H9 (cell line): ENCODE data around the gene RAB31. TPM values are rescaled to one million over a fixed set of nuclear protein-coding genes. Genes with fewer than 3 reads are reported as not detected.

Experiments used
- DNase-seq: peaks from one replicate; pipeline ENCODE4 v3.0.0-alpha.2; 2017
- H2AFZ ChIP-seq: one replicate; pipeline ENCODE4 v1.6.1; 2013; ENCODE audit warnings: mild to moderate bottlenecking, low read length, control low read depth, moderate library complexity
- H2AK5ac ChIP-seq: 2 replicates; pipeline ENCODE4 v1.6.1; 2013; ENCODE audit warnings: low read length, control low read depth, mixed read lengths; ENCODE audit not compliant: insufficient read length
- H2BK120ac ChIP-seq: one replicate; pipeline ENCODE4 v1.6.1; 2013; ENCODE audit warnings: low read depth, mild to moderate bottlenecking, low read length, control low read depth, inconsistent platforms; ENCODE audit not compliant: poor library complexity, severe bottlenecking
- H2BK12ac ChIP-seq: 2 replicates; pipeline ENCODE4 v1.6.1; 2013; ENCODE audit warnings: low read length, control low read depth, mixed read lengths, low read depth; ENCODE audit not compliant: insufficient read length
- H2BK15ac ChIP-seq: 2 replicates; pipeline ENCODE4 v1.6.1; 2013; ENCODE audit warnings: low read depth, low read length, control low read depth
- H2BK20ac ChIP-seq: one replicate; pipeline ENCODE4 v1.6.1; 2013; ENCODE audit warnings: low read depth, mild to moderate bottlenecking, low read length, control low read depth, inconsistent platforms; ENCODE audit not compliant: poor library complexity, severe bottlenecking
- H2BK5ac ChIP-seq: 2 replicates; pipeline ENCODE4 v1.6.1; 2013; ENCODE audit warnings: low read length, control low read depth, mixed read lengths; ENCODE audit not compliant: insufficient read length
- H3K14ac ChIP-seq: 2 replicates; pipeline ENCODE4 v1.6.1; 2013; ENCODE audit warnings: low read length, control low read depth; ENCODE audit not compliant: insufficient read depth
- H3K18ac ChIP-seq: 2 replicates; pipeline ENCODE4 v1.6.1; 2013; ENCODE audit warnings: low read depth, mild to moderate bottlenecking, mixed read lengths, low read length, control low read depth; ENCODE audit not compliant: insufficient read length
- H3K23ac ChIP-seq: 2 replicates; pipeline ENCODE4 v1.6.1; 2013; ENCODE audit warnings: low read length, control low read depth, mixed read lengths, low read depth; ENCODE audit not compliant: insufficient read length
- H3K23me2 ChIP-seq: 2 replicates; pipeline ENCODE4 v1.6.1; 2013; ENCODE audit warnings: low read depth, mild to moderate bottlenecking, mixed read lengths, low read length, control low read depth; ENCODE audit not compliant: insufficient read length, poor library complexity, severe bottlenecking
- H3K27ac ChIP-seq: 2 replicates; pipeline ENCODE4 v1.5.1; 2013; ENCODE audit warnings: low read length, control low read depth, mixed read lengths, low read depth; ENCODE audit not compliant: insufficient read length
- H3K27me3 ChIP-seq: 2 replicates; pipeline ENCODE4 v1.6.1; 2013; ENCODE audit warnings: low read length, control low read depth, inconsistent platforms; ENCODE audit not compliant: insufficient read depth
- H3K4ac ChIP-seq: 2 replicates; pipeline ENCODE4 v1.6.1; 2013; ENCODE audit warnings: low read depth, mild to moderate bottlenecking, control low read depth, inconsistent platforms, low read length, moderate library complexity
- H3K4me1 ChIP-seq: 2 replicates; pipeline ENCODE4 v1.6.1; 2013; ENCODE audit warnings: low read length, control low read depth, inconsistent platforms; ENCODE audit not compliant: insufficient read depth
- H3K4me2 ChIP-seq: 2 replicates; pipeline ENCODE4 v1.6.1; 2013; ENCODE audit warnings: low read length, control low read depth, mixed read lengths; ENCODE audit not compliant: insufficient read length, insufficient read depth
- H3K56ac ChIP-seq: 2 replicates; pipeline ENCODE4 v1.6.1; 2013; ENCODE audit warnings: low read depth, mild to moderate bottlenecking, mixed read lengths, low read length, control low read depth; ENCODE audit not compliant: insufficient read length
- H3K79me1 ChIP-seq: 2 replicates; pipeline ENCODE4 v1.6.1; 2013; ENCODE audit warnings: low read depth, mild to moderate bottlenecking, moderate library complexity, low read length, control low read depth, inconsistent platforms; ENCODE audit not compliant: insufficient read depth, poor library complexity, severe bottlenecking
- H3K79me2 ChIP-seq: 2 replicates; pipeline ENCODE4 v1.6.1; 2013; ENCODE audit warnings: low read length, control low read depth, inconsistent platforms; ENCODE audit not compliant: insufficient read depth
- H3K9ac ChIP-seq: 2 replicates; pipeline ENCODE4 v1.6.1; 2013; ENCODE audit warnings: low read length, control low read depth, mixed read lengths; ENCODE audit not compliant: insufficient read length; ENCODE audit errors: extremely low read depth
- H3K9me3 ChIP-seq: one replicate; pipeline ENCODE4 v1.6.1; 2013; ENCODE audit warnings: low read depth, low read length, inconsistent platforms; ENCODE audit not compliant: control insufficient read depth
- H3T11ph ChIP-seq: one replicate; pipeline ENCODE4 v1.6.1; 2013; ENCODE audit warnings: mild to moderate bottlenecking, low read length, control low read depth, inconsistent platforms
- H4K20me1 ChIP-seq: one replicate; pipeline ENCODE4 v1.6.1; 2013; ENCODE audit not compliant: control insufficient read depth, insufficient read length, insufficient read depth
- H4K5ac ChIP-seq: 2 replicates; pipeline ENCODE4 v1.6.1; 2013; ENCODE audit warnings: low read depth, mild to moderate bottlenecking, mixed read lengths, low read length, control low read depth; ENCODE audit not compliant: insufficient read length
- H4K8ac ChIP-seq: replicated peaks from 2 replicates; pipeline ENCODE4 v1.6.1; 2013; ENCODE audit warnings: low read length, control low read depth, mixed read lengths, low read depth; ENCODE audit not compliant: insufficient read length
- H4K91ac ChIP-seq: 2 replicates; pipeline ENCODE4 v1.6.1; 2013; ENCODE audit warnings: low read depth, mild to moderate bottlenecking, moderate library complexity, mixed read lengths, low read length, control low read depth; ENCODE audit not compliant: insufficient read length
- H3K27ac Mint-ChIP-seq, 3 experiments: 2 replicates in 2 of 3; 3 replicates in 1 of 3; pipeline ENCODE4 v1.8.0; 2020 to 2021; ENCODE audit warnings: mixed read lengths in 3 of 3, mild to moderate bottlenecking in 1 of 3, moderate library complexity in 1 of 3
- H3K27me3 Mint-ChIP-seq: 2 replicates; pipeline ENCODE4 v1.8.0; 2021; ENCODE audit warnings: low read depth, mild to moderate bottlenecking, moderate library complexity, mixed read lengths
- H3K36me3 Mint-ChIP-seq, 3 experiments: 2 replicates in 2 of 3; 3 replicates in 1 of 3; pipeline ENCODE4 v1.8.0; 2020 to 2021; ENCODE audit warnings: low read depth in 3 of 3, mixed read lengths in 3 of 3; ENCODE audit not compliant: insufficient read depth in 1 of 3
- H3K4me1 Mint-ChIP-seq, 2 experiments: 2 replicates each; pipeline ENCODE4 v1.8.0; 2020; ENCODE audit warnings: mixed read lengths in 2 of 2
- H3K4me3 Mint-ChIP-seq, 2 experiments: 2 replicates in 1 of 2; 3 replicates in 1 of 2; pipeline ENCODE4 v1.8.0; 2020 to 2021; ENCODE audit warnings: mild to moderate bottlenecking in 2 of 2, mixed read lengths in 2 of 2, moderate library complexity in 1 of 2
- H3K9me3 Mint-ChIP-seq, 2 experiments: 2 replicates in 1 of 2; 3 replicates in 1 of 2; pipeline ENCODE4 v1.8.0; 2020; ENCODE audit warnings: mild to moderate bottlenecking in 2 of 2, mixed read lengths in 2 of 2, moderate library complexity in 1 of 2
- WGBS: extraction: QIAGEN DNeasy Blood & Tissue Kit; methylation state at CpG from one replicate; pipeline ENCODE4 v1.1.7; 2013; ENCODE audit warnings: missing lambda C conversion rate, low lambda C conversion rate, mixed read lengths; ENCODE audit not compliant: insufficient read length; ENCODE audit errors: extremely low coverage; 5-methylcytosine and 5-hydroxymethylcytosine counted together
- total RNA-seq: library from RNA; stranded (reverse); gene quantifications from 2 replicates; pipeline ENCODE4 v1.2.1, GENCODE V29; 2021
- TF ChIP-seq, protein P1 (sequence below): fragments of 200-600 bp; sonication (generic); conservative IDR thresholded peaks from 3 replicates; pipeline ENCODE4 v1.8.0; 2021; ENCODE audit warnings: antibody characterized with exemption, mild to moderate bottlenecking

RAB31 gene
- total RNA-seq, 1 experiment from 2014 or later = 22.4 TPM

DNA sequence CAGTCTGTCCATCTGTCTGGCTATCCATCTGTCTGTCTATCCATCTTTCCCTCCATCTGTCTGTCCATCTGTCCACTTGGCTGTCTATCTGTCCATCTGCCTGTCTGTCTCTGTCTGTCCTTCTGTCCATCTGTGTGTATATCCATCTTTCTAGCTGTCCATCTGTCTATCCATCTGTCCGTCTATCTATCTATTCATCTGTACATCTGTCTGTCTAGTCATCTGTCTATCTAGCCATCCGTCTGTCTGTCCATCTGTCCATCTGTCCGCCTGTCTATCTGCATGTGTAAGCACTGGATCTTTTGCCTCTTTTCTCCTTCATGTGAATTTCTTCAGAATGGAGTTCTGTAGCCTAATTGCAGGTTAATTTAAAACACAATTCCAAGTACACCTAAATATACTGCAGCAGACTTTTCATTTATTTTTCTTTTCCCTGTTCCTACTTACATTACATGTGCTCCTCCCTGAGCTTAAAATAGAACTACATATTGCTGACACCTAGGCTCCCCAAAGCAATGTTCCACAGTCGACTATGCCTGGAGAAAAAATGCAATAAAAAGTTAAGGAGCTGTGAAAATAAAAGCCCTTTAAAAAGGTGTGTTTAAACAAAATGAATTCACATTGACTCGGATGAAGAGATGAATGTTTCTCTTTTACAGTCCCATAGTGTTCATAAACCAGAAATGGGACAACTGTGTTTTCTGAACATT lies 140.2 kb downstream of the RAB31 start:
- WGBS = no CpG with 5 or more reads among the region's 5 CpGs

More for the DNA sequence above, 140.2 kb downstream of the RAB31 start:
- Histone ChIP-seq H3K4me2 (no peak overlapping the region), H3K23me2 (no peaks in the 10 kb centered on the region), H2BK5ac (no peak overlapping the region), H3K79me1 (no peaks in the 10 kb centered on the region), H3K14ac (no peak overlapping the region), H4K91ac (no peak overlapping the region), H2AFZ (no peak overlapping the region), H3K79me2 (no peaks in the 10 kb centered on the region), H4K20me1 (no peaks in the 10 kb centered on the region), H4K5ac (no peak overlapping the region), H3K9me3 (no peaks in the 10 kb centered on the region), H3K27ac (no peak overlapping the region), H2BK15ac (no peak overlapping the region), H2BK20ac (no peak overlapping the region), H2AK5ac (no peak overlapping the region), H3K23ac (no peak overlapping the region), H3K9ac (no peak overlapping the region), H3K4ac (no peak overlapping the region), H3T11ph (no peak overlapping the region), H2BK12ac (no peak overlapping the region), H3K27me3 (no peaks in the 10 kb centered on the region), H3K56ac (no peak overlapping the region), H3K4me1 (no peaks in the 10 kb centered on the region; the same call in 1 of the 2 replicates), H3K18ac (no peak overlapping the region), H4K8ac (no peak overlapping the region), H2BK120ac (no peak overlapping the region)
- H3K4me1 Mint-ChIP-seq = peaks cover 20 to 25% of the 10 kb centered on the region in 2 experiments
- H3K4me3 Mint-ChIP-seq = no peak overlapping the region
- H3K9me3 Mint-ChIP-seq = peaks cover 3 to 4% of the 10 kb centered on the region in 2 experiments; a peak in 4 of 5 replicates
- DNase-seq = no peak
- H3K36me3 Mint-ChIP-seq = peaks cover 2 to 6% (median 4%) of the 10 kb centered on the region in 3 experiments; a peak in 4 of 7 replicates
- no peaks in the 10 kb centered on the region for H3K27me3 Mint-ChIP-seq
- TF ChIP-seq, protein P1, sequence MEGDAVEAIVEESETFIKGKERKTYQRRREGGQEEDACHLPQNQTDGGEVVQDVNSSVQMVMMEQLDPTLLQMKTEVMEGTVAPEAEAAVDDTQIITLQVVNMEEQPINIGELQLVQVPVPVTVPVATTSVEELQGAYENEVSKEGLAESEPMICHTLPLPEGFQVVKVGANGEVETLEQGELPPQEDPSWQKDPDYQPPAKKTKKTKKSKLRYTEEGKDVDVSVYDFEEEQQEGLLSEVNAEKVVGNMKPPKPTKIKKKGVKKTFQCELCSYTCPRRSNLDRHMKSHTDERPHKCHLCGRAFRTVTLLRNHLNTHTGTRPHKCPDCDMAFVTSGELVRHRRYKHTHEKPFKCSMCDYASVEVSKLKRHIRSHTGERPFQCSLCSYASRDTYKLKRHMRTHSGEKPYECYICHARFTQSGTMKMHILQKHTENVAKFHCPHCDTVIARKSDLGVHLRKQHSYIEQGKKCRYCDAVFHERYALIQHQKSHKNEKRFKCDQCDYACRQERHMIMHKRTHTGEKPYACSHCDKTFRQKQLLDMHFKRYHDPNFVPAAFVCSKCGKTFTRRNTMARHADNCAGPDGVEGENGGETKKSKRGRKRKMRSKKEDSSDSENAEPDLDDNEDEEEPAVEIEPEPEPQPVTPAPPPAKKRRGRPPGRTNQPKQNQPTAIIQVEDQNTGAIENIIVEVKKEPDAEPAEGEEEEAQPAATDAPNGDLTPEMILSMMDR = no peak
- no peak overlapping the region for H3K27ac Mint-ChIP-seq
